ENCODE results near the gene CASTOR2. TPM values are rescaled to one million over a fixed set of nuclear protein-coding genes. Genes with fewer than 3 reads are reported as not detected.
"Not testable (repeated sequence)": the region's sequence is repeated elsewhere in the genome, so short reads cannot be mapped to it uniquely, and the experiment has no call there.

Gene CASTOR2
- total RNA-seq, 1 experiment from 2014 or later: 26.5 TPM

DNA sequence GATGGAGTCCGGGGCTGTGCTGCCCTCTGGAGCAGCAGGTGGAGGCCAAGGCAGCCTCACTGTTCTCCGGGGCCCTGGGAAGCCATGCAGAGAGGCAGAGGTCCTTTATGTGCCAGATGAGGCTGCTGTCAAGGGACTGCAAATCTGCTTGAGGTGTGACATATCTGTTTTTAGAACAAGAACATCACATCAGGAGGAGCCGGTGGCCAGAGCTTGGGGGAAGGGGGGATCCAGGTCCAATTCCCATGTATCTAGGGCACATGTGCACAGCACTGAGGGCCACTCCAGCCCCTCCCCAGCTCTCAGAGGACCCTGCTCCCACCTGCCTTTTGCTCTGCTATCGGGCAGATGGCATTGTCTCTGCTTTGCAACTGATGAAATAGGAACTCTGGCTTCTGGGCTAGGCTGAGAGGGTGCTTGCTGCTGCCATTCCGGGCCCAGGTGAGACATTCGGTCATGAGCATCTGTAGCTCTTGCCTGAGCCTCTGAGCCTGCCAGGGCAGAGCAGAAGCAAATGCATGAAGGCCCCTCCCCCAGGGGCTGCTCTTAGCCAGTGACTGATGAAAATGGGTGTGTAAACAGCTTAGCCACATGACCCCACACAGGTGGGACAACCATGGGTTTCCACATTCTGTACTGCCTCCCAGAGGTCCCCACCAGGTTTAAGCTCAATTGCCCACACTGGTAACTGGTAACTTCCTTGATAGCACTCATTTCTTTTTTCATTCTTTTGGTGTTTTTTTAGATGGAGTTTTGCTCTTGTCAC lies 32.8 kb upstream of the CASTOR2 start:
- not testable (repeated sequence) for H2AK5ac ChIP-seq (ENCODE audit: insufficient read length, low read length); H3K9me3 Mint-ChIP-seq; H3K27ac ChIP-seq (ENCODE audit: insufficient read length, low read depth, low read length); H3K18ac ChIP-seq (ENCODE audit: insufficient read length, low read depth, low read length); H2BK20ac ChIP-seq (ENCODE audit: low read depth, low read length, poor library complexity, severe bottlenecking); H3K27me3 Mint-ChIP-seq (ENCODE audit: low read depth); H3K4me1 ChIP-seq (ENCODE audit: insufficient read depth, low read length); H2BK5ac ChIP-seq (ENCODE audit: insufficient read length, low read length); H3K27me3 ChIP-seq (ENCODE audit: insufficient read depth, low read length); H4K8ac ChIP-seq (replicated peaks; ENCODE audit: insufficient read length, low read depth, low read length); H3K79me1 ChIP-seq (ENCODE audit: insufficient read depth, low read depth, low read length, poor library complexity, severe bottlenecking); H3K23me2 ChIP-seq (ENCODE audit: insufficient read length, low read depth, low read length, poor library complexity, severe bottlenecking); H4K91ac ChIP-seq (ENCODE audit: insufficient read length, low read depth, low read length); H3K79me2 ChIP-seq (ENCODE audit: insufficient read depth, low read length); H4K5ac ChIP-seq (ENCODE audit: insufficient read length, low read depth, low read length); H3K4me2 ChIP-seq (ENCODE audit: insufficient read depth, insufficient read length, low read length); H2AFZ ChIP-seq (ENCODE audit: low read length); H3T11ph ChIP-seq (ENCODE audit: low read length); H4K20me1 ChIP-seq (ENCODE audit: control insufficient read depth, insufficient read depth, insufficient read length); H3K36me3 Mint-ChIP-seq (ENCODE audit: insufficient read depth in 1 of 3, low read depth in 3 of 3); H3K27ac Mint-ChIP-seq; H2BK15ac ChIP-seq (ENCODE audit: low read depth, low read length); H3K4me3 Mint-ChIP-seq; H2BK120ac ChIP-seq (ENCODE audit: low read depth, low read length, poor library complexity, severe bottlenecking); H3K23ac ChIP-seq (ENCODE audit: insufficient read length, low read depth, low read length); H3K9ac ChIP-seq (ENCODE audit: extremely low read depth, insufficient read length, low read length); H2BK12ac ChIP-seq (ENCODE audit: insufficient read length, low read depth, low read length); DNase-seq; H3K56ac ChIP-seq (ENCODE audit: insufficient read length, low read depth, low read length); H3K14ac ChIP-seq (ENCODE audit: insufficient read depth, low read length); H3K4ac ChIP-seq (ENCODE audit: low read depth, low read length); H3K4me1 Mint-ChIP-seq; H3K9me3 ChIP-seq (ENCODE audit: control insufficient read depth, low read depth, low read length)
- WGBS (ENCODE audit: extremely low coverage, insufficient read length, low lambda C conversion rate): no CpG with 5 or more reads among the region's 6 CpGs

DNA sequence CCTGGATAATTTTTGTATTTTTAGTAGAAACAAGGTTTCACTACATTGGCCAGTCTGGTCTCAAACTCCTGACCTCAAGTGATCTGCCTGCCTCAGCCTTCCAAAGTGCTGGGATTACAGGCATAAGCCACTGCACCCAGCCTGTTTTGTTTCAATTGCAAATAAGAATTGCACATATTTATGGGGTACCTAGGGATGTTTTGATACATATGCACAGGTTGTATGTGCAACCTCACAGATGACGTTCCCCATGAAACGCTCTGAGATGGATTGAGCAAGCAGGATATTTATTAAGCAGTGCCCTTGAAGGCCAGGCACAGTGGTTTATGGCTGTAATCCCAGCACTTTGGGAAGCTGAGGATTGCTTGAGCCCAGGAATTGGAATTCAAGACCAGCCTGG lies 25.1 kb upstream of the CASTOR2 start:
- H2BK20ac ChIP-seq (ENCODE audit: low read depth, low read length, poor library complexity, severe bottlenecking); H4K8ac ChIP-seq (replicated peaks; ENCODE audit: insufficient read length, low read depth, low read length); H3K14ac ChIP-seq (ENCODE audit: insufficient read depth, low read length); H2AFZ ChIP-seq (ENCODE audit: low read length); H3K9me3 Mint-ChIP-seq; DNase-seq; H3K79me2 ChIP-seq (ENCODE audit: insufficient read depth, low read length); H2BK15ac ChIP-seq (ENCODE audit: low read depth, low read length); H2AK5ac ChIP-seq (ENCODE audit: insufficient read length, low read length); H3K9me3 ChIP-seq (ENCODE audit: control insufficient read depth, low read depth, low read length); H3K23ac ChIP-seq (ENCODE audit: insufficient read length, low read depth, low read length); H3K18ac ChIP-seq (ENCODE audit: insufficient read length, low read depth, low read length); H4K20me1 ChIP-seq (ENCODE audit: control insufficient read depth, insufficient read depth, insufficient read length); H3K56ac ChIP-seq (ENCODE audit: insufficient read length, low read depth, low read length); H3K4me1 Mint-ChIP-seq; H3K4me1 ChIP-seq (ENCODE audit: insufficient read depth, low read length); H3K27me3 Mint-ChIP-seq (ENCODE audit: low read depth); H2BK5ac ChIP-seq (ENCODE audit: insufficient read length, low read length); H3K4me3 Mint-ChIP-seq; H3K27ac Mint-ChIP-seq; H3K36me3 Mint-ChIP-seq (ENCODE audit: insufficient read depth in 1 of 3, low read depth in 3 of 3); H3K9ac ChIP-seq (ENCODE audit: extremely low read depth, insufficient read length, low read length); H2BK12ac ChIP-seq (ENCODE audit: insufficient read length, low read depth, low read length); H3K27ac ChIP-seq (ENCODE audit: insufficient read length, low read depth, low read length); H3K23me2 ChIP-seq (ENCODE audit: insufficient read length, low read depth, low read length, poor library complexity, severe bottlenecking); H3K27me3 ChIP-seq (ENCODE audit: insufficient read depth, low read length); H3K4ac ChIP-seq (ENCODE audit: low read depth, low read length); H4K5ac ChIP-seq (ENCODE audit: insufficient read length, low read depth, low read length); H3K79me1 ChIP-seq (ENCODE audit: insufficient read depth, low read depth, low read length, poor library complexity, severe bottlenecking); H4K91ac ChIP-seq (ENCODE audit: insufficient read length, low read depth, low read length); H2BK120ac ChIP-seq (ENCODE audit: low read depth, low read length, poor library complexity, severe bottlenecking); H3K4me2 ChIP-seq (ENCODE audit: insufficient read depth, insufficient read length, low read length); H3T11ph ChIP-seq (ENCODE audit: low read length): not testable (repeated sequence)
- WGBS (ENCODE audit: extremely low coverage, insufficient read length, low lambda C conversion rate): no CpG with 5 or more reads among the region's 2 CpGs

All from H9 (cell line).